Activated CD8-positive, alpha-beta memory T cell treated with anti-CD3 and anti-CD28 coated beads for 48 hours (primary cell): Measurements from ENCODE around the gene SDR39U1.
A peak's percentile ranks its signal among the peaks of the same experiment; 100 is the strongest.
"Not testable (repeated sequence)": the region's sequence is repeated elsewhere in the genome, so short reads cannot be mapped to it uniquely, and the experiment has no call there.

Source experiments
- DNase-seq, 3 experiments: peaks; one replicate each; pipeline ENCODE4 v3.0.0-alpha.2; 2020; ENCODE audit warnings: low read depth in 2 of 3, low spot score in 2 of 3

The SDR39U1 gene

DNA sequence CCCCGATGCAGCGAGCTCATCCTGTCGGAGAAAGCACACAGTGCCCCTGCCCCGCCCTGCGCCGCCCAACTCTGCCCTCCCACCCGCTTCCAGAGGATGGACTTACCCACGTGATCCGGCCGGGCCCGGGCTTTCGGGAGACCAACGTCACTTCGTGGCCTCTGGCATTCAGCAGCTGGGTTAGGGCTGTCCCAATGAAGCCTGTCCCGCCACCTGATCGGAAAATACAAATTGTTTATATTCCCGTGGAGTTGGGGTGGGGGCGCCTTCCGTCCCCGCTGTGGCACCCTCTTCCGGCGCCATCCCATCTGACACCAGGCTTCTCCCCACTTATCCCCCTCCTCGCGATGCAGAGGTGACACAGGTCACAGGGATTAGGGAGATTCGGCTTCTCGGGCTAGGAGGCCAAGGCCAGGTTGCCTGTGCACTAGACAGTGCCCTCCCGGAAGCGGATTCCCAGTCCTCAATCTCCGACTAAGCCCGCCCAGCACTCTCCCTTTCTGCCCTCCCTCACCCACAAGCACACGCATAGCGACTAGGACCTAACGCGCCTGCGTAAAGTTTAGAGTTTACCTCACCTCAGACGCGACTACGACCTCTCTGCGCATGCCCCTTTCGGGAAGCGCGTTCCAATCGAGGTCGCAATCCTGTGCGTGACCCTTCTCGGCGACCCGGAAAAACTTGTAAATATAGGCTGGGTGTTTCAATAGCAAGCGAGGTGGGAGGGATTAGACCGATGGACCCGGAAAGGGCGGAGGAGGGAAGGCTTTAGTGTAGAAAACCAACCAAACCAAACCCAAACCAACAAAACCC lies at the start of gene SDR39U1:
Gene SDR39U1, minus strand, starts transcription at position 537 of the 813 bp plus-strand sequence. Its CDS starts 7 bp downstream, at position 530.
- DNase-seq: peak; percentile 66 to 88 (median 88)

DNA sequence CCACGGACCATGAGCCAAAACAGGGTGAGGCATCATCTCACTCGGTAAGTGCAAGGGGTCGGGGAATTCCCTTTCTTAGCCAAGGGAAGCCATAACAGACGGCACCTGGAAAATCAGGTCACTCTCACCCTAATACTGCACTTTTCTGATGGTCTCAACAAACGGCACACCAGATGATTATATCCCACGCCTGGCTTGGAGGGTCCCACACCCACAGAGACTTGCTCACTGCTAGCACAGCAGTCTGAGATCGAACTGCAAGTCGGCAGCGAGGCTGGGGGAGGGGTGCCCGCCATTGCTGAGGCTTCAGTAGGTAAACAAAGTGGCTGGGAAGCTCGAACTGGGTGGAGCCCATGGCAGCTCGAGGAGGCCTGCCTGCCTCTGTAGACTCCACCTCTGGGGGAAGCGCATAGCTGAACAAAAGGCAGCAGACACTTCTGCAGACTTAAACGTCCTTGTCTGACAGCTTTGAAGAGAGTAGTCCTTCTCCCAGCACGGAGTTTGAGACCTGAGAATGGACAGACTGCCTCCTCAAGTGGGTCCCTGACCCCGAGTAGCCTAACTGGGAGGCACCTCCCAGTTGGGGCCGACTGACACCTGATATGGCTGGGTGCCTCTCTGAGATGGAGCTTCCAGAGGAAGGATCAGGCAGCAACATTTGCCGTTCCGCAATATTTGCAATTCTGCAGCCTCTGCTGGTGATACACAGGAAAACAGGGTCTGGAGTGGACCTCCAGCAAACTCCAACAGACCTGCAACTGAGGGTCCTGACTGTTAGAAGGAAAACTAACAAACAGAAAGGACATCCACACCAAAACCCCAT lies 49.2 kb upstream of the SDR39U1 start:
- not testable (repeated sequence) for DNase-seq

DNA sequence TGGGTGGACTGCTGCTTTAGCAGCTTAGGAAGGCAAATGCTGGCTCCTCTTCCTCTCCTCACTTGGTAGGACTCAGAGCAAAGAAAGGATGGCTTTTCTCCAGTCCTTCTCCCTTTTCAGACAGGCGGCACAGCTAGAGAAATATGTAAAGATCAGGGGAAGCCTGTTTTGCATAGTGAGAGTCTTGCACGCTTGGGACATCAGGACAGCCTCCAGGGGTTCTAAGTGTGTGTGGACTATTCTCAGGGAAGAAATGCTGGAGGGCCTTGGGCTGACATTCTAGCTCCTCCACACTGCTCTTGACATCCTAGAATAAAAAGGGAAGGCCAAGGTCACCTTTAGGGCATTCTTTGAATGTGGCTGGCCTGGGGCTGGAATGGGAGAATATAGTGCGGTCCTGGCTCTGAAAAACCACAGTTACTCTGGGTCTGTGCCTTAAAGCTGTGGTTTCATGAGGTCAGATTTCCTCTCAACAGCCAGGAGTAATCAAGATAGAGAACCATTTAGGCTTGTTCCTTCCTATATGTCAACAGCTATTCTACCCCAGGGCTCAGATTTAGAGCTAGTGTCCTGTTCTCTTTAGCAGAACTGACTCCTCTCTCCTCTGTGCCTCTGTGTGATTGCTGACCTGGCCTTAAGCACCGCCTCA lies 41.2 kb upstream of the SDR39U1 start:
- no peak for DNase-seq

- DNase-seq: not testable (repeated sequence)
Measured at GRCh38 chr14:24482699-24483303, 40.2 kb upstream of the SDR39U1 start.

DNA sequence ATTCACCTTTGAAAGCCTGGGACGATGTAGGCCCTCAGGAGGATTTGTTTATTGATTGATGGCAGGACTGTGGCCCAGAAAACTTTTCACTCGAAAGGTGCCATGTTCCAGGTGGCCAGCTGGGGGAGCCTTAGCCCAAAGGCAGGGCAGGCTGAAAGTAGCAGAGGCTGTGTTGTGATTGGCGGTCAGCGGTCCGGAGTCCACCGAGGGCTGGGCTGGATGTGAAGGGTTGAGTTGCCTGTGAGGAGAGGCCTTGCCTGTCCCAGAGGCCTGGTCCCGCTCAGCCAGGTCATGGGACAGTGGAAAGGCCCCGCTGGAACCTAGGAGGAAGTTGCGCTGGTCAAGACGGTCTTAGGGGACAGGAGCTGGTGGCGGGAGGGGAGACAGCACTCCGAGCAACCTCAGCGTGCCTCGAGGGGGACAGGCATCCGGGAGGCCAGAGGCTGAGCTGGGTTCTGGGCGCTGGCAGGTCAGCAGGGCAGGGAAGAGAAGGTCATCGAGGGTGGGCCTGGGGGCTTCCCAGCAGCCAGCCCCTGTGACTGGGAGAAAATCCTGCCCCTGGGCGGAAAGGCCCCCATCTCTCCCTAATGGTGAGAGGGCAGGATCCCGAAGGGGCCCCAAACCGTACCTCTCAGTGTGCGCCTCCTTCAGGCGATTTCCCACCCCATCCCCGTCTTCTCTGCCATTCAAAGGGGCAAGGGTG lies 39.2 kb upstream of the SDR39U1 start:
- DNase-seq: peak; percentile 19 to 23 (median 22)

DNA sequence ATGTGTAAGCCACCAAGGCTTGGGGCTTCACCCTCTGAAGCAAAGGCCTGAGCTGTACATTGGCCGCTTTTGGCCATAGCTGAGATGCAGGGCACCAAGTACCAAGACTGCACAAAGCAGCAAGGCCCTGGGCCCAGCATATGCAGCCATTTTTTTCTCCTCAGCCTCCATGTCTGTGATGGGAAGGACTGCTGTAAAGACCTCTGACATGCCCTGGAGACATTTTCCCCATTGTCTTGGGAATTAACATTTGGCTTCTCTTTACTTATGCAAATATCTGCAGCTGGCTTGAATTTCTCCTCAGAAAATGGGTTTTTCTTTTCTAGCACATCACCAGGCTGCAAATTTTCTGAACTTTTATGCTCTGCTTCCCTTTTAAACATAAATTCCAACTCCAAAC lies 37.4 kb upstream of the SDR39U1 start:
- not testable (repeated sequence) for DNase-seq

- no peak for DNase-seq
Measured at GRCh38 chr14:24475261-24475660, 32.7 kb upstream of the SDR39U1 start.

- DNase-seq: no peak
Measured at GRCh38 chr14:24473211-24473610, 30.6 kb upstream of the SDR39U1 start.

DNA sequence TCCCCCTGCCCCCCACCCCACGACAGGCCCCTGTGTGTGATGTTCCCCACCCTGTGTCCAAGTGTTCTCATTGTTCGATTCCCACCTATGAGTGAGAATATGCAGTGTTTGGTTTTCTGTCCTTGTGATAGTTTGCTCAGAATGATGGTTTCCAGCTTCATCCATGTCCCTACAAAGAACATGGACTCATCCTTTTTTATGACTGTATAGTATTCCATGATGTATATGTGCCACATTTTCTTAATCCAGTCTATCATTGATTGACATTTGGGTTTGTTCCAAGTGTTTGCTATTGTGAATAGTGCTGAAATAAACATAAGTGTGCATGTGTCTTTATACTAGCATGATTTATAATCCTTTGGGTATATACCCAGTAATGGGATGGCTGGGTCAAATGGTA lies 27.9 kb upstream of the SDR39U1 start:
- not testable (repeated sequence) for DNase-seq

DNA sequence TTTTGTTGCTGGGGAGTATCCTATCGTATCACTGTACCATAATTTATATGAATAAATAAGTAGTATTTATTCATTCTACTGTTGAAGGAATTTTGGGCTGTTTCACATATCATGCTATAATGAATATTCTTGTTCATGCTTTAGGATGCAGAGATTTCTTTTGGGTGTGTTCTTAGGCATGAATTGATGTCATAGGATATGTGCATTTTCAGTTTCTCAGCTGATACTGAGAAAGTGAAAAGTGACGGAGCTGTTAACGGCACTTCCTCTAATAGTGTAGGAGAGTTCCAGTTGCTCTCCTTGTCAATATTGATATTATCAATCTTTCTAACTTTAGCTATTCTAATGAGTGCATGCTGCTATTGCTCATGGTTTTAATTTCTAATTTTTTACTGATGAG lies 23.2 kb upstream of the SDR39U1 start:
- no peak for DNase-seq

GRCh38 chr14:24465368-24465767 lies 22.8 kb upstream of the SDR39U1 start:
- DNase-seq: no peak

DNA sequence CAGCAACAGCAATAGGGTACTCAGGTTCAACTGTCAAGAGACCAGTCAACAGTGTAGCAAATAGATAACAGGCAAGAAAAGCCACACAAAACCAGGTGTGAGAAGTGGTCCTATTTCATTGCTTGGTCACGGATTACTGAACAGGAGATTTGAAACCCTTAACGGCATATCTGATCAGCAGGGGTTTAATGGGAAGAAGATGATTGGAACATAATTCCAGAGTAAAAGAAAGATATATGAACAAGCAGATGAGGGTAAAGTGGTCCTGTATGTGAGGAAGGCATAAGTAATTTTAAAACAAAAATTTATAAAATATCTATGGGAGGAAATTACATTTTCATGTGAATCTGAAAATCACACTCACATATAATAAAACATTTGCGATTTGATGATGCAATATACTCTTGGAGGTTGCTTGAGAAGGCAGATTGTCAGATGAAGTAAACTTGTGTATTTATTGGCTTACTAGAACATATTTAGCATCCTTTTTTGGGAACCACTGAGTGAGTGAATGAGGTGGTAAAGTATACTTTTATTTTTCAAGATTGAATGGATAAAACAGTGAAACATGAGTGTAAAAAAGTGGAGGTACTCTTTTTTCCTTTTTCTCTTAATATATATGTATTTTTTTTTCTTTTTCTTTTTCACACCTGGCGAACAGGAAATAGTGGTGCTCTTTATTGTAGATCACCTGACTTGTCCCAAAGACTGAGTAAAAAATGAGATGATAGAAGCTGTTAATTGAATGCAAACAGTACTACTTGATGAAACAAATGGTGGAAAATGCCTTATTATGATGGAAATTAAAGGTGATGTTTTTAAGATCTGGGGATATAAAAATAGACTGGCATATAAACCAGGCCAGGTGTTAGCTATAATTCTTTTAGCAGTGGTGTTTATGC lies 21.6 kb upstream of the SDR39U1 start:
- DNase-seq: no peak

- DNase-seq: no peak
Measured at GRCh38 chr14:24463017-24463883, 20.7 kb upstream of the SDR39U1 start.

DNA sequence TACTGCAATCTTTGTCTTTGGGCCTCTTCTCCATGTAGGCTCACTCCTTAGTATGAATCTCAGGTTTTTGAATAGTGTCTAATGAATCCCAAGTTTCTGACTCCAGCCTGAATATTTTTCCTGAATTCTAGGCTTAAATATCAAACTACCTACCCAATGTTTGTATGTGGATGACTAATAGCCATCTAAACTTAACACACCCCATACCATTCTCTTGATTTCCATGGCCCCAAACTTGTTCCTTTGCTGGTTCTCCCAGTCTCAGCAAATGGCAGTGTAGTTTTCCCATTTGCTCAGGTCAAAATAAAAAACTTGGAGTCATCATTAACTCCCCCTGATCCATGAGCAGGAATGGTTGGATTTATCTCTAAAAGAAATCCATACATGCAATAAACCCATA lies 18.8 kb upstream of the SDR39U1 start:
- DNase-seq: no peak

- no peak for DNase-seq
Measured at GRCh38 chr14:24459331-24459730, 16.8 kb upstream of the SDR39U1 start.

DNA sequence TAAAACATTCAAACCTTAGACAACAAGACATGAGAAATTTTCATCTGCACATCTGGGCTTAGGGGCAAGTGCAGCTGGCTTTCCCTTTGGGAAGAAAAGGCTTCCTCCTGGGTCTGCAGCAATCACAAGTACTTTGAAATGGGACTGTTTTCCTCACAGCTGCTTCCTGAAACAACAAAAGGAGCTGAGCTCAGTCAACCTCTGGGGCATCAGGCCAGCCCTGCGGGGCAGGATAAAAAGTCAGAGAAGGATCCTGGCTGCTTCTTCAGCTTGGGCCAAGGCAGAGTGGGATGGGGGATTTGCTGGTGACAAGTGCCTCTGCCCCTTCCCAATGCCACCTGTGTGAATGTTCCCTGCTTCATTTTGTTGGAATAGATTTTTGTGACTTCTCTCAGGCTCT lies 16.2 kb upstream of the SDR39U1 start:
- no peak for DNase-seq

DNA sequence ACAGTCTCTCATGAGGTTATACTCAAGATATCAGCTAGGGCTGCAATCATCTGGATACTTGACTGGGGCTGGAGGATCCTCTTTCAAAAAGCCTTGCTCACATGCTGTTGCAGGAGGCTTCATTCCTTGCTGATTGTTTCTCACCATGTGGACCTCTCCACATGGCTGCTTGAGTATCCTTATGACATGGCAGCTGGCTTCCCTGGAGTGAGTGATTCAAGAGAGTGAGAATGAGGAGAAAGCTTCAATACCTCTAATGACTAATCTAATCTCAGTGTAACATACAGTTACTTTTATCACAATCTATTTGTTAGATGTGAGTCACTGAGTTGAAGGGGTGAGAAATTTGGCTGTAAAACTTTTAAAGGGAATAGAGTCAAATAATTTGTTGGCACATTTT lies 14.4 kb upstream of the SDR39U1 start:
- no peak for DNase-seq

DNA sequence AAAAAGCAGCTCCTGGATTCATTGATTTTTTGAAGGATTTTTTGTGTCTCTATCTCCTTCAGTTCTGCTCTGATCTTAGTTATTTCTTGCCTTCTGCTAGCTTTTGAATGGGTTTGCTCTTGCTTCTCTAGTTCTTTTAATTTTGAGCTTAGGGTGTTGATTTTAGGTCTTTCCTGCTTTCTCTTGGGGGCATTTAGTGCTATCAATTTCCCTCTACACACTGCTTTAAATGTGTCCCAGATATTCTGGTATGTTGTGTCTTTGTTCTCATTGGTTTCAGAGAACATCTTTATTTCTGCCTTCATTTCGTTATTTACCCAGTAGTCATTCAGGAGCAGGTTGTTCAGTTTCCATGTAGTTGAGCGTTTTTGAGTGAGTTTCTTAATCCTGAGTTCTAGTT lies 8.3 kb upstream of the SDR39U1 start:
- DNase-seq: not testable (repeated sequence)
